Adrenal gland (tissue), 5 donors: ENCODE data around the gene CCDC124.

Experiments
- CTCF ChIP-seq, 6 experiments: fragments of 450-650 bp in 4 of 6; fragments of 200-600 bp in 2 of 6; sonication (generic) in 1 of 6; IDR thresholded peaks; 1 replicate in 5 of 6; 2 replicates in 1 of 6; pipeline versions ENCODE4 v1.5.1 to v1.8.0; 2016 to 2021; ENCODE audit warnings: antibody characterized with exemption in 6 of 6, mild to moderate bottlenecking in 2 of 6, moderate library complexity in 1 of 6
- POLR2A ChIP-seq, 2 donors: fragments of 450-650 bp; IDR thresholded peaks; one replicate each; pipeline ENCODE4 v1.6.1; 2017; ENCODE audit warnings: antibody characterized with exemption in 2 of 2, mild to moderate bottlenecking in 2 of 2, moderate library complexity in 1 of 2
- donor health status: DM: no; HTN: no; CAD: no.

GRCh38 chr19:17902701-17903100 is 30.1 kb upstream of the CCDC124 start:
- TF ChIP-seq CTCF (IDR thresholded peaks at IDR 0.05), result no peak
- TF ChIP-seq POLR2A (IDR thresholded peaks at IDR 0.05), result no peak
